PC-3 (cell line): ENCODE data around the gene CYP46A1. TPM values are rescaled to one million over a fixed set of nuclear protein-coding genes. Genes with fewer than 3 reads are reported as not detected.

Experiments used
- ATAC-seq: fragments of 200-7000 bp; cut with Tn5 transposase; 2 replicates; pipeline ENCODE4 v1.9.1; 2020; ENCODE audit warnings: mild to moderate bottlenecking, moderate library complexity
- BruUV-seq: library from RNA; stranded (reverse); fragments of 400-500 nt; replicated peaks from 2 replicates; lab custom pipeline; 2021; lab: Mats Ljungman, UMichigan
- CTCF ChIA-PET: fragments of 300-600 bp; sonication (Branson Sonifier 250); formaldehyde crosslinking; loops from one replicate; lab custom pipeline; 2022; ENCODE audit warnings: antibody characterized with exemption; lab: Charles Lee
- POLR2A ChIA-PET: fragments of 300-600 bp; sonication (Branson Sonifier 250); formaldehyde crosslinking; loops from one replicate; lab custom pipeline; 2022; ENCODE audit warnings: antibody characterized with exemption; ENCODE audit not compliant: unreplicated experiment; lab: Charles Lee
- DNase-seq: peaks from one replicate; pipeline ENCODE4 v3.0.0-alpha.2; 2015
- H2AFZ ChIP-seq: fragments of 300-600 bp; sonication (generic); 2 replicates; pipeline ENCODE4 v1.6.0; 2016; ENCODE audit warnings: antibody characterized with exemption, low read length
- H3F3A ChIP-seq: fragments of 300-600 bp; sonication (generic); one replicate; pipeline ENCODE4 v1.6.0; 2017; ENCODE audit warnings: antibody characterized with exemption, low read length, control low read depth, mild to moderate bottlenecking; ENCODE audit not compliant: unreplicated experiment
- H3K27ac ChIP-seq: fragments of 300-600 bp; sonication (generic); 2 replicates; pipeline ENCODE4 v1.5.1; 2016; ENCODE audit warnings: mild to moderate bottlenecking, low read length
- H3K27me3 ChIP-seq: fragments of 300-600 bp; sonication (generic); 2 replicates; pipeline ENCODE4 v1.6.1; 2016; ENCODE audit warnings: low read length, mixed read lengths
- H3K36me3 ChIP-seq: fragments of 300-600 bp; sonication (generic); 2 replicates; pipeline ENCODE4 v1.6.1; 2016; ENCODE audit warnings: low read depth, mixed run types, low read length, mixed read lengths
- H3K4me1 ChIP-seq: fragments of 300-600 bp; sonication (generic); 2 replicates; pipeline ENCODE4 v1.5.1; 2016; ENCODE audit warnings: low read length; ENCODE audit not compliant: insufficient read depth
- H3K4me2 ChIP-seq: fragments of 300-600 bp; sonication (generic); 2 replicates; pipeline ENCODE4 v1.6.0; 2016; ENCODE audit warnings: low read length
- H3K4me3 ChIP-seq: fragments of 300-600 bp; sonication (generic); 2 replicates; pipeline ENCODE4 v1.5.1; 2016; ENCODE audit warnings: mild to moderate bottlenecking, low read length, mixed read lengths
- H3K79me2 ChIP-seq: fragments of 300-600 bp; sonication (generic); 2 replicates; pipeline ENCODE4 v1.6.1; 2017; ENCODE audit warnings: low read length, mixed read lengths
- H3K9ac ChIP-seq: fragments of 300-600 bp; sonication (generic); 2 replicates; pipeline ENCODE4 v1.6.0; 2016; ENCODE audit warnings: mild to moderate bottlenecking, low read length
- H3K9me2 ChIP-seq: fragments of 300-600 bp; sonication (generic); replicated peaks from 2 replicates; pipeline ENCODE4 v1.6.1; 2016; ENCODE audit warnings: mixed run types, low read length, mixed read lengths
- H3K9me3 ChIP-seq: fragments of 300-600 bp; sonication (generic); 2 replicates; pipeline ENCODE4 v1.6.1; 2016; ENCODE audit warnings: low read length, mixed read lengths
- H4K20me1 ChIP-seq: fragments of 300-600 bp; sonication (generic); 2 replicates; pipeline ENCODE4 v1.6.1; 2016; ENCODE audit warnings: low read length, mixed read lengths
- EZH2 ChIP-seq: fragments of 300-600 bp; sonication (generic); IDR thresholded peaks from one replicate; pipeline ENCODE4 v1.6.1; 2017; ENCODE audit warnings: antibody characterized with exemption, mild to moderate bottlenecking, low read length; ENCODE audit not compliant: unreplicated experiment
- EZH2phosphoT487 ChIP-seq: fragments of 300-600 bp; sonication (generic); IDR thresholded peaks from 2 replicates; pipeline ENCODE4 v1.6.1; 2018; ENCODE audit warnings: mild to moderate bottlenecking, antibody characterized with exemption, low read length, borderline replicate concordance
- intact Hi-C: fragments of 100-400 bp; cut with micrococcal nuclease; formaldehyde crosslinking; loops from 2 replicates; pipeline ENCODE4 v1.9.0; 2023
- total RNA-seq: library from RNA; depleted of rRNA; stranded (reverse); fragments of >200 nt; gene quantifications from 2 replicates; pipeline ENCODE4 v1.2.3, GENCODE V29; 2014
- TF ChIP-seq, protein P1 (sequence below): fragments of 300-600 bp; sonication (generic); conservative IDR thresholded peaks from 2 replicates; pipeline ENCODE4 v1.5.1; 2017; ENCODE audit warnings: antibody characterized with exemption, low read depth, mild to moderate bottlenecking, low read length

CYP46A1 gene
- total RNA-seq, 1 experiment from 2014 or later, result 1.2 TPM

DNA sequence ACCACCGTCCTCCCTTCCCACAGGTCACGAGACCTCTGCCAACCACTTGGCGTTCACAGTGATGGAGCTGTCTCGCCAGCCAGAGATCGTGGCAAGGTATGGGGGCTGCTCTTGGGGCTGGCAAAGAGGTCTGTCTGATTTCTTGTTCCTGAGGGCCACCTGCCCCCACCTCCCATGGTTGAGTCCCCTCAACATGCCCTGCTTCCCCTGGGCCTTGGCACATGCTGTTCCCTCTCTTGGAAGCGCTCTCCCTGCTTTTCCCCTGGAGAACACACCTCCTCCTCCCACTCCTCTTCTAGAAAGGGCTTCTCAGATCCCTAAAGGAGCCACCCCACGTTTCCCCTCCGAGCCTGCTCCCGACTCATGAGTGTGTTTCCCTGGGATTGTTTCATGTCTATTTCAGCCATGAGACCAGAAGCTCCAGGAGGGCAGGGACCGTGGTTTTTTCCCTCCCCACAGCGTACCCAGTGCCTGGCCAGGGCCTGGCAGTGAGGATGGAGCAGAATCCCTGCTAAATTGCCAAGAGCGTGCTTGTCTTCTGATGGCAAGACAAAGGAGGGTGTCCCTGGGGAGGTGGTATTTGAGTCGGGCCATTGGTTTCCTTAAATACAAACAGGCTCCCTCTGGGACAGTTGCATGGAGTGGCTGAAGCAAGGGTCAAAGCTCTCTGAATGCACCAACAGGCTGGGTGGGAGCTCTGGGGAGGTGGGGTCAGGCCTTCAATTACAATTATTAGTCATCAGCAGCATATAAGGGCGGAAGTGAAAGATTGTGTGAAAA is 34.1 kb downstream of the CYP46A1 start:
- CTCF ChIA-PET, result no interaction called here
- BruUV-seq, result no TSS peak
- no peak overlapping the region for H3K4me2 ChIP-seq
- H2AFZ ChIP-seq, result no peak overlapping the region
- H3F3A ChIP-seq, result no peaks in the 10 kb centered on the region
- H3K4me3 ChIP-seq, result no peak overlapping the region
- H3K27ac ChIP-seq, result no peak overlapping the region
- TF ChIP-seq EZH2 (no peak), EZH2phosphoT487 (no peak)
- TF ChIP-seq, protein P1, sequence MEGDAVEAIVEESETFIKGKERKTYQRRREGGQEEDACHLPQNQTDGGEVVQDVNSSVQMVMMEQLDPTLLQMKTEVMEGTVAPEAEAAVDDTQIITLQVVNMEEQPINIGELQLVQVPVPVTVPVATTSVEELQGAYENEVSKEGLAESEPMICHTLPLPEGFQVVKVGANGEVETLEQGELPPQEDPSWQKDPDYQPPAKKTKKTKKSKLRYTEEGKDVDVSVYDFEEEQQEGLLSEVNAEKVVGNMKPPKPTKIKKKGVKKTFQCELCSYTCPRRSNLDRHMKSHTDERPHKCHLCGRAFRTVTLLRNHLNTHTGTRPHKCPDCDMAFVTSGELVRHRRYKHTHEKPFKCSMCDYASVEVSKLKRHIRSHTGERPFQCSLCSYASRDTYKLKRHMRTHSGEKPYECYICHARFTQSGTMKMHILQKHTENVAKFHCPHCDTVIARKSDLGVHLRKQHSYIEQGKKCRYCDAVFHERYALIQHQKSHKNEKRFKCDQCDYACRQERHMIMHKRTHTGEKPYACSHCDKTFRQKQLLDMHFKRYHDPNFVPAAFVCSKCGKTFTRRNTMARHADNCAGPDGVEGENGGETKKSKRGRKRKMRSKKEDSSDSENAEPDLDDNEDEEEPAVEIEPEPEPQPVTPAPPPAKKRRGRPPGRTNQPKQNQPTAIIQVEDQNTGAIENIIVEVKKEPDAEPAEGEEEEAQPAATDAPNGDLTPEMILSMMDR, result no peak
- H3K9me3 ChIP-seq, result no peaks in the 10 kb centered on the region
- no peaks in the 10 kb centered on the region for H3K79me2 ChIP-seq
- POLR2A ChIA-PET, result no interaction called here
- no peaks in the 10 kb centered on the region for H3K4me1 ChIP-seq
- intact Hi-C loops, result no loop called here
- H3K36me3 ChIP-seq, result no peaks in the 10 kb centered on the region
- ATAC-seq, result no peak
- H3K27me3 ChIP-seq, result no peaks in the 10 kb centered on the region
- H4K20me1 ChIP-seq, result no peaks in the 10 kb centered on the region
- no peak overlapping the region for H3K9ac ChIP-seq
- no peaks in the 10 kb centered on the region for H3K9me2 ChIP-seq
- no peak for DNase-seq

DNA sequence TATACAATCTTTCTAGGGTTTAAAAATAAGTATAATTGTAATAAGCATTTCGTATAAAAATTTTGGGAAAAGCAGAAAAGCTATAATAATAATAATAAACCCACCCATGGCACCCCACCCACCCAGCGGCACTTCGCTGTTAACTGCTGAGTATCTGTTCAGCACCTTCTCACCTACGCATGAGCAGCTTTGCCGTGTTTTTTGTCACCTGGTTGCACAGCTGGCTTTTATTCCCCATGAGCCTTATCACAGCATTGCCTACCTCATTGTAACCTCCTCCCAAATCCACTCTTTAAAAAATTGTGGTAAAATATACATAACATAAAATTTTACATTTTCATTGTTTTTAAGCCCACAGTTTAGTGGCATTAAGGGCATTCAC is 34.7 kb downstream of the CYP46A1 start:
- no peak for DNase-seq
- no TSS peak for BruUV-seq
- no peaks in the 10 kb centered on the region for H4K20me1 ChIP-seq
- H3K4me3 ChIP-seq, result no peak overlapping the region
- POLR2A ChIA-PET, result no interaction called here
- H3K9me2 ChIP-seq, result no peaks in the 10 kb centered on the region
- H3K79me2 ChIP-seq, result no peaks in the 10 kb centered on the region
- no peak for ATAC-seq
- no peak overlapping the region for H3K4me2 ChIP-seq
- H3K36me3 ChIP-seq, result no peaks in the 10 kb centered on the region
- CTCF ChIA-PET, result no interaction called here
- no peaks in the 10 kb centered on the region for H3K4me1 ChIP-seq
- intact Hi-C loops, result no loop called here
- no peak overlapping the region for H3K9ac ChIP-seq
- no peak overlapping the region for H3K27ac ChIP-seq
- H2AFZ ChIP-seq, result no peak overlapping the region
- no peaks in the 10 kb centered on the region for H3K9me3 ChIP-seq
- TF ChIP-seq, protein P1, result no peak
- TF ChIP-seq EZH2phosphoT487 (no peak), EZH2 (no peak)
- no peaks in the 10 kb centered on the region for H3F3A ChIP-seq
- H3K27me3 ChIP-seq, result no peaks in the 10 kb centered on the region

DNA sequence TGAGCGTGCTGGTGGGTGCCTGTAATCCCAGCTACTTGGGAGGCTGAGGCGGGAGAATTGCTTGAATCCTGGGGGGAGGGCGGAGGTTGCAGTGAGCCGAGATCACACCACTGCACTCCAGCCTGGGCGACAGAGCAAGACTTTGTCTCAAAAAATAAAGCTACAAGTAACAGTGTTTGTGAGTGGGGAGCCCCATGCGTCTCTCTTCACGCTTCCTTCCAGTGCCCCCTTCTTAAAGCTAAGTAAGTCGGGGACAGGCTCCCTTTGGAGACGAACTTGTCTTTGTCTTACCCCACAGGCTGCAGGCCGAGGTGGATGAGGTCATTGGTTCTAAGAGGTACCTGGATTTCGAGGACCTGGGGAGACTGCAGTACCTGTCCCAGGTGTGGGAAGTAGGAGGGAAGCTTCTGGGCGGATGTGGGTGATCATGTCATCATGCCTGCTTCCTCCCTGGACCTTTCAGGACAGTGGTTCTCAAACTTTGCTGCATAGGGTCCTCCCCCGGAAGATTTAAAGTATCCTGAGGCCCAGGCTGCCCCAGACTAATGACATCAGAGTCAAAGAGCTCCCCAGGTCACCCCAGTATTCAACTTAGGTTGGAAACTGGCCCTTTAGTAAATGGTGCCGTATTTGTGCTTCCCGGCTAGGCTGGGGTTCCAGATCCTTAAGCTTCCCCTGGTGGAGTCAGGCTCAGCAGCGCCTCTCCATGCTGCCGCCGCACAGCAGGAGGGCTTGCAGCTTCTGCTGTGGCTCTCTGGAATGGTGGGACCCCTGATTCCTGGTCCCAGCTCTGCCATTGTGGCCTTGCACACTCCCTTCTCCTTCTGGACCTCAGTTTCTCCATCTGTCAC is 37.1 kb downstream of the CYP46A1 start:
- Histone ChIP-seq H3K27ac (no peak overlapping the region), H3K9me3 (no peaks in the 10 kb centered on the region), H2AFZ (no peak overlapping the region), H3K9me2 (no peaks in the 10 kb centered on the region), H3F3A (no peaks in the 10 kb centered on the region), H4K20me1 (no peaks in the 10 kb centered on the region), H3K79me2 (no peaks in the 10 kb centered on the region), H3K4me1 (no peaks in the 10 kb centered on the region), H3K4me2 (no peak overlapping the region), H3K4me3 (no peak overlapping the region), H3K36me3 (no peaks in the 10 kb centered on the region), H3K27me3 (no peaks in the 10 kb centered on the region), H3K9ac (no peak overlapping the region)
- POLR2A ChIA-PET, result no interaction called here
- intact Hi-C loops, result no loop called here
- DNase-seq (no peak), ATAC-seq (no peak)
- no TSS peak for BruUV-seq
- CTCF ChIA-PET, result no interaction called here
- TF ChIP-seq EZH2, result no peak
- TF ChIP-seq, protein P1, result no peak
- TF ChIP-seq EZH2phosphoT487, result no peak
